Transverse colon (tissue), 4 donors: ENCODE measurements around the gene EIF5AL1. TPM values are rescaled to one million over a fixed set of nuclear protein-coding genes. Genes with fewer than 3 reads are reported as not detected.

Source experiments
- DNase-seq: peaks from one replicate; pipeline ENCODE4 v3.0.0-alpha.2; 2019
- H3K27ac ChIP-seq, 4 donors: fragments of 200-600 bp; sonication (generic); 2 replicates each; pipeline ENCODE4 v1.5.1; 2016 to 2018; ENCODE audit warnings: inconsistent platforms in 4 of 4
- H3K27me3 ChIP-seq: fragments of 200-600 bp; sonication (generic); 2 replicates; pipeline ENCODE4 v1.5.1; 2017; ENCODE audit warnings: inconsistent platforms
- H3K36me3 ChIP-seq, 4 donors: fragments of 200-600 bp; sonication (generic); 2 replicates each; pipeline ENCODE4 v1.5.1; 2017 to 2019; ENCODE audit warnings: inconsistent platforms in 4 of 4
- H3K4me1 ChIP-seq, 4 donors: fragments of 200-600 bp; sonication (generic); 2 replicates each; pipeline ENCODE4 v1.5.1; 2017 to 2020; ENCODE audit warnings: inconsistent platforms in 4 of 4
- H3K4me3 ChIP-seq, 4 donors: fragments of 200-600 bp; sonication (generic); 1 replicate in 1 of 4; 2 replicates in 3 of 4; pipeline versions ENCODE4 v1.5.1 to v1.6.1; 2017 to 2019; ENCODE audit warnings: inconsistent platforms in 4 of 4
- H3K9me3 ChIP-seq, 2 donors: fragments of 200-600 bp; sonication (generic); 2 replicates each; pipeline ENCODE4 v1.5.1; 2017 to 2019; ENCODE audit warnings: inconsistent platforms in 2 of 2
- CTCF ChIP-seq, 5 experiments: fragments of 200-600 bp in 3 of 5; fragments of 450-650 bp in 2 of 5; sonication (generic) in 3 of 5; IDR thresholded peaks; 1 replicate in 2 of 5; 2 replicates in 3 of 5; pipeline ENCODE4 v1.5.1; 2016 to 2017; ENCODE audit warnings: antibody characterized with exemption in 5 of 5, inconsistent platforms in 3 of 5, mild to moderate bottlenecking in 2 of 5, moderate library complexity in 1 of 5
- EP300 ChIP-seq: sonication (generic); formaldehyde crosslinking; IDR thresholded peaks from one replicate; pipeline ENCODE4 v1.6.1; 2017; ENCODE audit warnings: antibody characterized with exemption, low read depth
- POLR2A ChIP-seq: fragments of 450-650 bp; IDR thresholded peaks from one replicate; pipeline ENCODE4 v1.6.1; 2016; ENCODE audit warnings: antibody characterized with exemption, mild to moderate bottlenecking, moderate library complexity
- POLR2AphosphoS5 ChIP-seq, 3 donors: sonication (generic); formaldehyde crosslinking; IDR thresholded peaks; one replicate each; pipeline ENCODE4 v1.6.1; 2016; ENCODE audit warnings: antibody characterized with exemption in 3 of 3
- WGBS, 2 donors: methylation state at CpG; one replicate each; pipeline ENCODE4 v1.1.5; 2018; ENCODE audit warnings: low coverage in 1 of 2; 5-methylcytosine and 5-hydroxymethylcytosine counted together
- in situ Hi-C, 4 donors: fragments of 200-750 bp; cut with MboI; loops; one replicate each; pipeline versions ENCODE4 v1.15.0 to v1.15.1; 2017; ENCODE audit warnings: low sequenced_read_pairs in 3 of 4, low pct_ligation_motif_present in 1 of 4, low pct_unique_long_range_greater_than_20kb in 1 of 4
- intact Hi-C: fragments of 100-400 bp; cut with DNase I; formaldehyde crosslinking; loops from one replicate; pipeline ENCODE4 v1.15.1; 2023; ENCODE audit warnings: low total_unique reads
- total RNA-seq, 4 donors: library from RNA; depleted of rRNA; stranded (reverse); fragments of >200 nt; gene quantifications; one replicate each; pipeline ENCODE4 v1.1.0, GENCODE V29; 2016

Gene EIF5AL1
- total RNA-seq, 4 donors from 2014 or later, result 0.16 to 0.27 TPM; not detected in 2

- in situ Hi-C loops, result loop anchor here in 3 of 4 donors (5.0 to 25.0 kb wide), 3 partner anchors 53 to 703 kb away; partner anchors contain the start of genes SFTPD (in 3 of the 3) and SFTPA1 (in 1 of the 3)
- DNase-seq, result no peak
- 71 to 80% methylated on average over 2 of the region's 2 CpGs for WGBS, 2 donors
- peaks cover 0 to 18% (median 8%) of the 10 kb centered on the region in 4 donors for H3K4me1 ChIP-seq
- TF ChIP-seq EP300 (no peak), POLR2AphosphoS5 (IDR thresholded peaks at IDR 0.05) (no peak), CTCF (IDR thresholded peaks at IDR 0.05) (no peak), POLR2A (no peak)
- H3K4me3 ChIP-seq, result no peak overlapping the region
- H3K27me3 ChIP-seq, result no peaks in the 10 kb centered on the region
- H3K36me3 ChIP-seq, result no peaks in the 10 kb centered on the region
- H3K27ac ChIP-seq, result peak overlapping the region in 2 of 4 donors; percentile 6 to 29
- no peaks in the 10 kb centered on the region for H3K9me3 ChIP-seq
- intact Hi-C loops, result no loop called here
Observed at GRCh38 chr10:79559726-79560125, 47.4 kb downstream of the EIF5AL1 start.

GRCh38 chr10:79560160-79560709 lies 47.9 kb downstream of the EIF5AL1 start, which contains the start of gene SFTPA2:
TSS of gene SFTPA2 (minus strand) at chr10:79560407. CDS start at chr10:79559483, 924 bp downstream.
- H3K4me3 ChIP-seq, result no peak within 1 kb of the TSS
- no peak for DNase-seq
- WGBS, 2 donors, result 83% methylated on average over 1 of the region's 1 CpG; no CpG with 5 or more reads in 1 of the 2 donors
- no peaks in the 10 kb centered on the region for H3K36me3 ChIP-seq
- intact Hi-C loops, result no loop called here
- H3K27me3 ChIP-seq, result no peaks in the 10 kb centered on the region
- H3K4me1 ChIP-seq, result peaks cover 0 to 18% (median 8%) of the 10 kb centered on the region in 4 donors
- no peak for TF ChIP-seq POLR2A
- TF ChIP-seq EP300, result no peak
- TF ChIP-seq CTCF (IDR thresholded peaks at IDR 0.05), result no peak
- no peak for TF ChIP-seq POLR2AphosphoS5 (IDR thresholded peaks at IDR 0.05)
- H3K9me3 ChIP-seq, result no peaks in the 10 kb centered on the region
- H3K27ac ChIP-seq, result peak within 1 kb of the TSS in 2 of 4 donors; percentile 6 to 29
- in situ Hi-C loops, result loop anchor here in 3 of 4 donors (25.0 kb wide), 2 partner anchors 377 to 702 kb away; partner anchors contain the start of gene SFTPD (in 3 of the 3)

- in situ Hi-C loops, result loop anchor here in 3 of 4 donors (25.0 kb wide), 2 partner anchors 376 to 701 kb away; partner anchors contain the start of gene SFTPD (in 3 of the 3)
- 48 to 60% methylated on average over 2 to 3 of the region's 3 CpGs for whole genome bisulfite sequencing, 2 donors
- TF ChIP-seq EP300, result no peak
- TF ChIP-seq CTCF (IDR thresholded peaks at IDR 0.05), result no peak
- TF ChIP-seq POLR2A, result no peak
- no peak for TF ChIP-seq POLR2AphosphoS5 (IDR thresholded peaks at IDR 0.05)
- Histone ChIP-seq H3K9me3 (no peaks in the 10 kb centered on the region), H3K4me1 (peaks cover 0 to 18% (median 8%) of the 10 kb centered on the region in 4 donors), H3K27ac (peak overlapping the region in 1 of 4 donors; percentile 14), H3K27me3 (no peaks in the 10 kb centered on the region), H3K36me3 (no peaks in the 10 kb centered on the region), H3K4me3 (no peak overlapping the region)
- intact Hi-C loops, result no loop called here
- no peak for DNase-seq
Observed at GRCh38 chr10:79561257-79561656, 48.9 kb downstream of the EIF5AL1 start.

- Histone ChIP-seq H3K36me3 (no peaks in the 10 kb centered on the region), H3K27me3 (no peaks in the 10 kb centered on the region), H3K4me3 (no peak overlapping the region), H3K9me3 (no peaks in the 10 kb centered on the region), H3K4me1 (peaks cover 0 to 18% (median 8%) of the 10 kb centered on the region in 4 donors), H3K27ac (no peak overlapping the region)
- peak; percentile 71 for DNase-seq
- intact Hi-C loops, result no loop called here
- in situ Hi-C loops, result loop anchor here in 3 of 4 donors (25.0 kb wide), 2 partner anchors 375 to 700 kb away; partner anchors contain the start of gene SFTPD (in 3 of the 3)
- TF ChIP-seq CTCF (IDR thresholded peaks at IDR 0.05) (peak; percentile 60 to 73 (median 72)), EP300 (no peak)
- WGBS, 2 donors, result 46 to 60% methylated on average over 1 to 17 of the region's 17 CpGs
Observed at GRCh38 chr10:79562135-79562756, 49.9 kb downstream of the EIF5AL1 start.
